Stimulated activated CD4-positive, alpha-beta T cell treated with anti-CD3 and anti-CD28 coated beads, Interleukin-15, amount 100 ng/mL, for 48 hours (primary cell): Measurements from ENCODE around the gene PROB1.
"Not testable (repeated sequence)": the region's sequence is repeated elsewhere in the genome, so short reads cannot be mapped to it uniquely, and the experiment has no call there.

ENCODE experiments used
- DNase-seq, 2 donors: peaks; one replicate each; pipeline ENCODE4 v3.0.0-alpha.2; 2020; ENCODE audit warnings: low read depth in 2 of 2

The PROB1 gene

GRCh38 chr5:139413153-139413552 is 18.2 kb upstream of the PROB1 start:
- DNase-seq, result no peak

- DNase-seq, result no peak
Measured at GRCh38 chr5:139410993-139411828, 16.3 kb upstream of the PROB1 start.

GRCh38 chr5:139410121-139410992 is 15.5 kb upstream of the PROB1 start:
- no peak for DNase-seq

GRCh38 chr5:139409116-139409515 is 14.2 kb upstream of the PROB1 start:
- DNase-seq, result not testable (repeated sequence)

GRCh38 chr5:139408191-139408590 is 13.3 kb upstream of the PROB1 start:
- DNase-seq, result no peak

GRCh38 chr5:139407517-139407916 is 12.6 kb upstream of the PROB1 start:
- DNase-seq, result no peak

GRCh38 chr5:139406963-139407362 is 12.1 kb upstream of the PROB1 start:
- no peak for DNase-seq

GRCh38 chr5:139404484-139404840 is 9.6 kb upstream of the PROB1 start:
- DNase-seq, result no peak

- DNase-seq, result peak; percentile 98 to 99
Measured at GRCh38 chr5:139403787-139404483, 9.0 kb upstream of the PROB1 start, which contains the start of gene SPATA24. TSS of gene SPATA24 (minus strand) at chr5:139404089. CDS start at chr5:139404060, 29 bp downstream.

- no peak for DNase-seq
Measured at GRCh38 chr5:139403418-139403786, 8.5 kb upstream of the PROB1 start.

- DNase-seq, result no peak
Measured at GRCh38 chr5:139402561-139403158, 7.8 kb upstream of the PROB1 start.

- no peak for DNase-seq
Measured at GRCh38 chr5:139401546-139401945, 6.6 kb upstream of the PROB1 start.

GRCh38 chr5:139399501-139400121 is 4.7 kb upstream of the PROB1 start:
- DNase-seq, result no peak

GRCh38 chr5:139397921-139398320 is 3.0 kb upstream of the PROB1 start:
- DNase-seq, result no peak

- DNase-seq, result no peak
Measured at GRCh38 chr5:139396691-139397090, 1.8 kb upstream of the PROB1 start.

GRCh38 chr5:139395844-139396640 is 1.1 kb upstream of the PROB1 start:
- DNase-seq, result no peak

GRCh38 chr5:139394123-139394653 is 716 bp downstream of the PROB1 start:
- DNase-seq, result peak in 1 of 2 donors; percentile 67

- DNase-seq, result no peak
Measured at GRCh38 chr5:139393497-139394122, 1.3 kb downstream of the PROB1 start.

- peak; percentile 81 to 84 for DNase-seq
Measured at GRCh38 chr5:139392678-139393496, 2.0 kb downstream of the PROB1 start.
